Epithelial cell of esophagus (primary cell): ENCODE measurements around the gene KRT36.

Experiments used
- DNase-seq: peaks from one replicate; pipeline ENCODE4 v3.0.0; 2010; ENCODE audit warnings: low read depth
- H3K4me3 ChIP-seq: 2 replicates; pipeline ENCODE4 v1.5.1; 2011; ENCODE audit warnings: mild to moderate bottlenecking, low read length, control low read depth
- TF ChIP-seq, protein P1 (sequence below): IDR thresholded peaks from 2 replicates; pipeline ENCODE4 v1.5.1; 2011; ENCODE audit warnings: low read depth, mild to moderate bottlenecking, low read length, control low read depth, inconsistent platforms; ENCODE audit not compliant: insufficient read depth; ENCODE audit errors: missing control alignments

KRT36 gene

DNA sequence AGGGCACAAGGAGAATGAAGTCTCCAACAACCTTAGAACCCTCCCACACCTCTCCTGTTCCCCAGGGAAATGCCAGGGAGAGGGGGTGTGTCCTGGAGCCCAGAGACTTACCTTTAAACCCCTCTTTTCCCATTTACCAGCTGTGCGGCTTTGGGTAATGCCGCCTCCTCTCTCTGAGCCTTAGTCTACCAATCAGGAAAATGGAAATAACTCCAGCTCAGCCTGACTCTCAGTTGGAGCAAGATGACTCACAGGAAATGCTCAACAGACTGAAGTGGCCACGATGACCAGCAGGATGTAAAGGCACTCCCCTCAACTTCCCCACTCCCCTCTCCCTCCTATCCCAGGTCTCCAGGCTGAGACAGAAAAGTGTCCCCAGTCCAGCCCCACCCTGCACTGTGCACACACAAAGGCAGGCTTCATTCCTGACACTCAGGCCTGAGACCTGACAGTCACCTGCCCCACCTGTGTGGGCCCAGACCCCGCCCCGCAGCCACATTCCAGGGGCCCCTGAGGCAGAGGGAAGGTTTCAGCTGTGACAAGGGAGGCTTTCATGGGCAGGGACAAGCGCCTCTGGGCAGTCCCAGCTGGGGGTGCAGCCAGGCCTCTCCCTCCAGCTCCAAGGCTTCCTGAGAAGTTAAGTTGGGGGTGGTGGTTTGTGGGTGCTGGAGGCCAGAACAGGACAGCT lies 32.0 kb upstream of the KRT36 start:
- no peak overlapping the region for H3K4me3 ChIP-seq
- TF ChIP-seq, protein P1, sequence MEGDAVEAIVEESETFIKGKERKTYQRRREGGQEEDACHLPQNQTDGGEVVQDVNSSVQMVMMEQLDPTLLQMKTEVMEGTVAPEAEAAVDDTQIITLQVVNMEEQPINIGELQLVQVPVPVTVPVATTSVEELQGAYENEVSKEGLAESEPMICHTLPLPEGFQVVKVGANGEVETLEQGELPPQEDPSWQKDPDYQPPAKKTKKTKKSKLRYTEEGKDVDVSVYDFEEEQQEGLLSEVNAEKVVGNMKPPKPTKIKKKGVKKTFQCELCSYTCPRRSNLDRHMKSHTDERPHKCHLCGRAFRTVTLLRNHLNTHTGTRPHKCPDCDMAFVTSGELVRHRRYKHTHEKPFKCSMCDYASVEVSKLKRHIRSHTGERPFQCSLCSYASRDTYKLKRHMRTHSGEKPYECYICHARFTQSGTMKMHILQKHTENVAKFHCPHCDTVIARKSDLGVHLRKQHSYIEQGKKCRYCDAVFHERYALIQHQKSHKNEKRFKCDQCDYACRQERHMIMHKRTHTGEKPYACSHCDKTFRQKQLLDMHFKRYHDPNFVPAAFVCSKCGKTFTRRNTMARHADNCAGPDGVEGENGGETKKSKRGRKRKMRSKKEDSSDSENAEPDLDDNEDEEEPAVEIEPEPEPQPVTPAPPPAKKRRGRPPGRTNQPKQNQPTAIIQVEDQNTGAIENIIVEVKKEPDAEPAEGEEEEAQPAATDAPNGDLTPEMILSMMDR = no peak
- peak; percentile 86 for DNase-seq

DNA sequence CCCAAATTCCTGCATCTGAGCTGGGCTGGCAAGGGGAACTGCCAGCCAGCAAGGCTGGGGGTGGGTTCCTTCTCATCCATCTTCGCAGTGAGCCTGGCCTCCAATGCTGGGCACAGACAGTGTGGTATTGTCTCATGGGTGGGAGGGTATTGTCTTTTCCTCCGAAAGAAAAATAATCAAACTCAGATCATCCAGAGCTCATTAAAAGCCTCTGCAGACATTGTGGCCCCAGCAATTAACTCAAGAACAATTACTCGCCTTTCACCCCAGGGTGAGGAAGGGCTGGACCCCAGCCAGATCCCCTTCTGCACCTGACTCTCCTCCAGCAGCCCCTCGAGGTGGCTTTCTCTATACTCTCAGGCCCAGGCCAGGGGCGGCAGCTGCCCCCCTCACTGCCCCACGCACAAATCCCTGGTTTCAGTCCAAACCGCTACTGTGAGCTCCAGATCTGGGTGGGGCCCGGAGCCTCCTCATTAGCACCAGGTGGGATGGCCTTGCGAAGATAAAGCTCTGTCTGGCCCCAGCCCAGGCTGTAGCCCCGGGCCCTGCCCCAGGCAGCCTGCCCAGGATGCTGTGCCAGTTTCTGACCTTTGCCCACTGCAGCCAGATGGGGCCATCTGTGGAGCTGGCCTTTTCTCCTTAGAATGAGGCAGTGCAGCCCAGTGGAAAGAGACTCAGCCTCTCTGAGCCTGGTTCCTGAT lies 31.3 kb upstream of the KRT36 start:
- TF ChIP-seq, protein P1 = no peak
- H3K4me3 ChIP-seq = no peak overlapping the region
- DNase-seq = no peak

DNA sequence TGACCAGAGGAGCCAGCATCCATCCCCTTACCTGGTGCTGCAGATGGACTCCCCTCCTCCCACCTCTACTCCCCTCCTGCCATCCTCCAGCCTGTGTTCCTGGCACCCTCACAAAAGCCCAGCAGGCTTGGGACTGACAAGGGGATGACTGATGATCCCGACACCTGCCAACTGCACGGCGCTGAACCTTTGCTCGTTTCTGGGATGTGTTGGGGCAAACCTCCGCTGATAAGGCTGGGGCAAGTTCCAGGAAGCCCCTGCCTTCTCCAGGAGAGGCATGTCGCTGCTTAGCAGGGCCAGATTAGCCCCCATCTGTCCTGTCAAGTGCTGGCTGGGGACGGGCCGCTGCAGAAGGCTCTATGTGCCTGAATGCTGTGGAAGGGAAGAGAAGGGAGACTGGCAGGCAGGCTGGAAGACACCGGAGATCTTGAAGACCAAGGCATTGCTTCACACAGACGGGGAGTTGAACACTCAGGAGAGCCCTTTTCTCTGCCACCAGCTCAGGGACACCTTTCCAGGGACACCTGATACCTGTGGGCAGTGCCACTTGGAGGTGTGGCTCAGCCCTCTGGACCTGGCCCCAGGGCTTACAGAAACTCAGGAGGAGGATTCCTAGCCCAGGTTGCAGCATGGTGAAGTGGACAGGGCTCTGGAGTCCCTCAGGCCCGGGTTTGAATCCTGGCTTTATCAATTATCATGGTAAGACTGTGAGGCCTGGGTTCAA lies 30.0 kb upstream of the KRT36 start:
- DNase-seq = peak; percentile 84
- H3K4me3 ChIP-seq = peak overlapping the region; percentile 79
- TF ChIP-seq, protein P1 = no peak

DNA sequence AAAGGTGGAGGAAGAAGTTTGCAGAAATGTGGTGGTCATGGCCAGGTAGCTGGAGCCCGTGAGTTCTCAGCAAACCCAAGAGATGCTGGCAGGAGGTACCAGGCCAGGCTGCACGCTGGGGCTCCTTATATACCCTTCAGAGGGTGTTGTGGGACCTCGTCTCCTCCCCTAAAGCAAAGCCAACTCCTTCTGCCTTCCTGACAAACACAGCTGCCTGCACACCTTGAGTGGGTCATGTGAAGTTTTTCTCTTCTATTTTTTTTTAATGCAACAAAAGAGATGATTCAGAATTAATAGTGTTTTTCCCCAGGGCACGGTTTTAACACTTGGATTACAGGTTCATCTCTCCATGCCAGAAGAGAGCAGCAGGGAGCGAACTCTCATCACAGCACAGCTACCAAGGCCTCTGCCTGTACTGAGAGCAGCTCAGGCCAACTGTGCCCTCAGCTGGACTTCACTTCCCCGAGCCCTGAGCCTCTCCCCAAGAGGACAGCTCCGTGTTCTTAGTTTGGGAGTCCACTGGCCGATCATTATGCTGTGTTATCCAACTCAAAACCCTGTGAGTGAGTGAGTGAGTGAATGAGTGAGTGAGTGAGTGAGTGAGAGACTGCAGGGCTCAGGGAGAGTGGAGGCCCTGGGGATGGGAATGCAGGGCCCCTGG lies 29.2 kb upstream of the KRT36 start, which contains the start of gene KRT15:
Gene KRT15, minus strand, starts transcription at position 102 of the 661 bp plus-strand sequence. Its CDS starts 63 bp downstream, at position 39.
- TF ChIP-seq, protein P1 = peak; percentile 25
- DNase-seq = peak; percentile 94
- H3K4me3 ChIP-seq = peak within 1 kb of the TSS; percentile 79

DNA sequence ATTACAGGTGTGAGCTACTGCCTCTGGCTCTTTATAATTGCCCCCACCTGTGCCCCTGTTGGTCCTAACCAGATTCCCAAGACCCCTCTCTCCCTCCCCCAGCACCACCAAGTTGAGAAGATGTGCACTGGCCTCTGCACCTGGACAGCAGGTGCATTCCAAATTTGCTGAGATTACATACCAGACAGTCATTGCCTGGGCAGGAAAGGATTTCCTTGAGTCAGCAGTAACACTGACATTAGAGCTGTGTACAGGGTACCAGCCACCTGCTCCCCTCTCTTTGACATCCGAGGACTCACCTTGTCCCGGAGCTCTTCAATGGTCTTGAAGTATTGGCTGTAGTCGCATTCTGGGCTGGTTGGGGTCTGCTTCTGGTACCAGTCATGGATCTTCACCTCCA lies 28.3 kb upstream of the KRT36 start:
- peak overlapping the region; percentile 79 for H3K4me3 ChIP-seq
- peak; percentile 56 for DNase-seq
- TF ChIP-seq, protein P1 = no peak

DNA sequence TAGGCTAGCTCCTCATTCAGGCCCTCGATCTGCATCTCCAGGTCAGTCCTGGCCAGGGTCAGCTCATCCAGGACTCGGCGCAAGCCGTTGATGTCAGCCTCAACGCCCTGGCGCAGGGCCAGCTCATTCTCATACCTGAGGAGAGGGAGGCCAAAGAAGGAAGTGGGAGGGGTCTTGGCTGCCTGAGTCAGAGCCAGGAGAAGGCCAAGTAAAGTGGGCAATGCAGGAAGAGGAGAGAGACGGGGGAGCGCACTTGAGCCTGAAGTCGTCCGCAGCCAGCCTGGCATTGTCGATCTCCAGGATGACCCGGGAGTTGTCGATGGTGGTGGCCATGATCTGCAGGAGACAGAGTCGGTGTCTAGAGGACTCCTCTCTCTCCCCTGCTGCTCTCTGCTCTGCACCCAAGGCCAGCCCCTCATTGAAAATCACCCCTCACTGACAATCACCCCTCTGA lies 27.1 kb upstream of the KRT36 start:
- TF ChIP-seq, protein P1 = no peak
- no peak for DNase-seq
- peak overlapping the region; percentile 79 for H3K4me3 ChIP-seq
